Measurements from ENCODE around the gene MRPL33. TPM values are rescaled to one million over a fixed set of nuclear protein-coding genes. Genes with fewer than 3 reads are reported as not detected.

Gene MRPL33
- polyA plus RNA-seq, 1 of the 3 experiments (the other 2 are of a cell fraction) = 132 TPM

DNA sequence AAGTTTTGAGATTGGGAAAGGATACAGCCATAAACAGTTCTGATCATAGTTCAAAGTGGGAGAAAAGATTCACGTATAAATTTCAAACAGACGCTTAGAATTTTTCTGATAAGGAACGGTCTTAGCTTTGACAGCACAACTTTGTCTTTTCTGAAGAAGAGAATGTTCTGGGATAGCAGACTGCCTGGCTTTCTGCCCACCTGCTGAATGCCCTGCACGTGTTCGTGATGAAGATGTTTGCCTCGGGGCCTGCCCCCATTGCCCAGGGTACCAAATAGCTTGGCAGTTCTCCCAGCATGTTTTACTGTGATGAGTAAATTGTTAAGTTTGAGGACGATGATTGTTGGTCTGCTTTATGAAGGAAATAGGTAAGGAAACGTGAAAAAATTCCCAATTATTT is 4.6 kb downstream of the MRPL33 start:
- Histone ChIP-seq H3F3A (replicated peaks; ENCODE audit: insufficient read depth) (no peaks in the 10 kb centered on the region), H3K4me1 (ENCODE audit: control insufficient read depth in 1 of 2, insufficient read depth in 2 of 2, low read depth in 1 of 2, low read length in 1 of 2) (peaks cover 0 to 19% of the 10 kb centered on the region in 2 experiments; a peak in 3 of 4 replicates), H3K79me2 (ENCODE audit: insufficient read depth) (peaks cover 94% of the 10 kb centered on the region), H3K4me2 (no peak overlapping the region), H3K9ac (no peak overlapping the region), H3K9me3 (no peaks in the 10 kb centered on the region), H3K36me3 (replicated peaks in 1 of 2; ENCODE audit: control insufficient read depth in 1 of 2, insufficient read depth in 2 of 2, low read length in 1 of 2) (peaks cover 50 to 53% of the 10 kb centered on the region in 2 experiments), H3K27me3 (ENCODE audit: insufficient read depth) (no peaks in the 10 kb centered on the region), H2AFZ (ENCODE audit: low read depth) (no peak overlapping the region), H3K4me3 (ENCODE audit: low read depth in 2 of 2, low read length in 1 of 2) (no peak overlapping the region), H4K20me1 (ENCODE audit: insufficient read depth) (no peaks in the 10 kb centered on the region), H3K27ac (ENCODE audit: low read depth in 2 of 2, low read length in 1 of 2) (peak overlapping the region in 1 of 2 experiments; percentile 9; a peak in 1 of 4 replicates), H3K9me2 (no peaks in the 10 kb centered on the region)
- no peak for DNase-seq
- CTCF ChIA-PET = interaction anchor here (0.7 to 1.9 kb wide), 13 partner anchors 10 to 625 kb away, joined by 3 to 9 read pairs (median 3); partner anchors contain the start of gene FOSL2
- WGBS (ENCODE audit: low lambda C conversion rate) = 52% methylated on average over 8 of the region's 8 CpGs
- POLR2A ChIA-PET = no interaction called here
- TF ChIP-seq FOXM1 (IDR thresholded peaks at IDR 0.05; ENCODE audit: low read depth) (0 out of 2 replicates have a peak, but pooled peaks have one; percentile 25), RFX5 (IDR thresholded peaks at IDR 0.05; ENCODE audit: low read length) (no peak), POLR2AphosphoS5 (IDR thresholded peaks at IDR 0.05; ENCODE audit: low read depth, low read length) (no peak), JUND (IDR thresholded peaks at IDR 0.05) (no peak), EP300 (IDR thresholded peaks at IDR 0.05; ENCODE audit: borderline replicate concordance in 1 of 2, low read depth in 1 of 2, low read length in 1 of 2) (no peak), MEF2A (IDR thresholded peaks at IDR 0.05; ENCODE audit: borderline replicate concordance, low read depth) (no peak), RCOR1 (IDR thresholded peaks at IDR 0.05; ENCODE audit: low read length) (no peak), TAF1 (IDR thresholded peaks at IDR 0.05; ENCODE audit: borderline replicate concordance, low read depth, low read length) (no peak), MXI1 (IDR thresholded peaks at IDR 0.05; ENCODE audit: low read depth, low read length) (peak; percentile 71; the same call in 1 of the 2 replicates), RAD21 (IDR thresholded peaks at IDR 0.05; ENCODE audit: low read length) (no peak), EZH2phosphoT487 (IDR thresholded peaks at IDR 0.05; ENCODE audit: borderline replicate concordance, low read depth) (no peak), FOXJ3 (CRISPR knock-in tag; IDR thresholded peaks at IDR 0.05) (no peak), GABPA (IDR thresholded peaks at IDR 0.05; ENCODE audit: low read depth) (no peak), TEAD4 (IDR thresholded peaks at IDR 0.05; ENCODE audit: borderline replicate concordance, insufficient read depth) (no peak), TCF12 (IDR thresholded peaks at IDR 0.05) (peak; percentile 5; the same call in 1 of the 2 replicates), ELF1 (IDR thresholded peaks at IDR 0.05) (no peak), SMC3 (IDR thresholded peaks at IDR 0.05; ENCODE audit: low read depth, low read length) (no peak), RXRA (IDR thresholded peaks at IDR 0.05; ENCODE audit: borderline replicate concordance, low read depth) (no peak), YY1 (IDR thresholded peaks at IDR 0.05; ENCODE audit: low read depth) (no peak), NFIC (IDR thresholded peaks at IDR 0.05; ENCODE audit: borderline replicate concordance) (peak; percentile 69), FOSL2 (IDR thresholded peaks at IDR 0.05; ENCODE audit: borderline replicate concordance, low read depth) (no peak), CHD2 (IDR thresholded peaks at IDR 0.05; ENCODE audit: low read length, partially characterized antibody) (no peak), GATA2 (CRISPR knock-in tag; IDR thresholded peaks at IDR 0.05) (no peak), SIN3A (IDR thresholded peaks at IDR 0.05; ENCODE audit: borderline replicate concordance, low read depth, low read length) (no peak)
- TF ChIP-seq, protein P1, sequence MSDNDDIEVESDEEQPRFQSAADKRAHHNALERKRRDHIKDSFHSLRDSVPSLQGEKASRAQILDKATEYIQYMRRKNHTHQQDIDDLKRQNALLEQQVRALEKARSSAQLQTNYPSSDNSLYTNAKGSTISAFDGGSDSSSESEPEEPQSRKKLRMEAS (IDR thresholded peaks at IDR 0.05; ENCODE audit: low read depth) = peak; percentile 87
- TF ChIP-seq, protein P2, sequence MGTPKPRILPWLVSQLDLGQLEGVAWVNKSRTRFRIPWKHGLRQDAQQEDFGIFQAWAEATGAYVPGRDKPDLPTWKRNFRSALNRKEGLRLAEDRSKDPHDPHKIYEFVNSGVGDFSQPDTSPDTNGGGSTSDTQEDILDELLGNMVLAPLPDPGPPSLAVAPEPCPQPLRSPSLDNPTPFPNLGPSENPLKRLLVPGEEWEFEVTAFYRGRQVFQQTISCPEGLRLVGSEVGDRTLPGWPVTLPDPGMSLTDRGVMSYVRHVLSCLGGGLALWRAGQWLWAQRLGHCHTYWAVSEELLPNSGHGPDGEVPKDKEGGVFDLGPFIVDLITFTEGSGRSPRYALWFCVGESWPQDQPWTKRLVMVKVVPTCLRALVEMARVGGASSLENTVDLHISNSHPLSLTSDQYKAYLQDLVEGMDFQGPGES (IDR thresholded peaks at IDR 0.05; ENCODE audit: low read depth, low read length) = no peak
- TF ChIP-seq, protein P3, sequence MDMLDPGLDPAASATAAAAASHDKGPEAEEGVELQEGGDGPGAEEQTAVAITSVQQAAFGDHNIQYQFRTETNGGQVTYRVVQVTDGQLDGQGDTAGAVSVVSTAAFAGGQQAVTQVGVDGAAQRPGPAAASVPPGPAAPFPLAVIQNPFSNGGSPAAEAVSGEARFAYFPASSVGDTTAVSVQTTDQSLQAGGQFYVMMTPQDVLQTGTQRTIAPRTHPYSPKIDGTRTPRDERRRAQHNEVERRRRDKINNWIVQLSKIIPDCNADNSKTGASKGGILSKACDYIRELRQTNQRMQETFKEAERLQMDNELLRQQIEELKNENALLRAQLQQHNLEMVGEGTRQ (IDR thresholded peaks at IDR 0.05; ENCODE audit: borderline replicate concordance, low read depth, low read length) = no peak
- TF ChIP-seq, protein P4, sequence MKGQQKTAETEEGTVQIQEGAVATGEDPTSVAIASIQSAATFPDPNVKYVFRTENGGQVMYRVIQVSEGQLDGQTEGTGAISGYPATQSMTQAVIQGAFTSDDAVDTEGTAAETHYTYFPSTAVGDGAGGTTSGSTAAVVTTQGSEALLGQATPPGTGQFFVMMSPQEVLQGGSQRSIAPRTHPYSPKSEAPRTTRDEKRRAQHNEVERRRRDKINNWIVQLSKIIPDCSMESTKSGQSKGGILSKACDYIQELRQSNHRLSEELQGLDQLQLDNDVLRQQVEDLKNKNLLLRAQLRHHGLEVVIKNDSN (IDR thresholded peaks at IDR 0.05; ENCODE audit: borderline replicate concordance, low read depth) = no peak
- TF ChIP-seq, protein P5, sequence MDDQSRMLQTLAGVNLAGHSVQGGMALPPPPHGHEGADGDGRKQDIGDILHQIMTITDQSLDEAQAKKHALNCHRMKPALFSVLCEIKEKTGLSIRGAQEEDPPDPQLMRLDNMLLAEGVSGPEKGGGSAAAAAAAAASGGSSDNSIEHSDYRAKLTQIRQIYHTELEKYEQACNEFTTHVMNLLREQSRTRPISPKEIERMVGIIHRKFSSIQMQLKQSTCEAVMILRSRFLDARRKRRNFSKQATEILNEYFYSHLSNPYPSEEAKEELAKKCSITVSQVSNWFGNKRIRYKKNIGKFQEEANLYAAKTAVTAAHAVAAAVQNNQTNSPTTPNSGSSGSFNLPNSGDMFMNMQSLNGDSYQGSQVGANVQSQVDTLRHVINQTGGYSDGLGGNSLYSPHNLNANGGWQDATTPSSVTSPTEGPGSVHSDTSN (IDR thresholded peaks at IDR 0.05) = 0 out of 2 replicates have a peak, but pooled peaks have one; percentile 11
- TF ChIP-seq, protein P6, sequence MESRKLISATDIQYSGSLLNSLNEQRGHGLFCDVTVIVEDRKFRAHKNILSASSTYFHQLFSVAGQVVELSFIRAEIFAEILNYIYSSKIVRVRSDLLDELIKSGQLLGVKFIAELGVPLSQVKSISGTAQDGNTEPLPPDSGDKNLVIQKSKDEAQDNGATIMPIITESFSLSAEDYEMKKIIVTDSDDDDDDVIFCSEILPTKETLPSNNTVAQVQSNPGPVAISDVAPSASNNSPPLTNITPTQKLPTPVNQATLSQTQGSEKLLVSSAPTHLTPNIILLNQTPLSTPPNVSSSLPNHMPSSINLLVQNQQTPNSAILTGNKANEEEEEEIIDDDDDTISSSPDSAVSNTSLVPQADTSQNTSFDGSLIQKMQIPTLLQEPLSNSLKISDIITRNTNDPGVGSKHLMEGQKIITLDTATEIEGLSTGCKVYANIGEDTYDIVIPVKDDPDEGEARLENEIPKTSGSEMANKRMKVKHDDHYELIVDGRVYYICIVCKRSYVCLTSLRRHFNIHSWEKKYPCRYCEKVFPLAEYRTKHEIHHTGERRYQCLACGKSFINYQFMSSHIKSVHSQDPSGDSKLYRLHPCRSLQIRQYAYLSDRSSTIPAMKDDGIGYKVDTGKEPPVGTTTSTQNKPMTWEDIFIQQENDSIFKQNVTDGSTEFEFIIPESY (IDR thresholded peaks at IDR 0.05; ENCODE audit: borderline replicate concordance, low read depth) = no peak

All from SK-N-SH (cell line).